KMS-11 (cell line): Measurements from ENCODE around the gene UGGT1.

Experiments
- H2AFZ ChIP-seq: fragments of 200-600 bp; sonication (generic); 2 replicates; pipeline ENCODE4 v1.6.1; 2016; ENCODE audit warnings: antibody characterized with exemption, mixed run types, low read depth
- H3K27ac ChIP-seq: fragments of 200-600 bp; sonication (generic); 2 replicates; pipeline ENCODE4 v1.6.1; 2016; ENCODE audit warnings: mild to moderate bottlenecking, mixed run types
- H3K27me3 ChIP-seq: fragments of 200-600 bp; sonication (generic); 2 replicates; pipeline ENCODE4 v1.6.1; 2017; ENCODE audit warnings: mild to moderate bottlenecking, low read depth, mixed run types, moderate library complexity; ENCODE audit not compliant: insufficient read depth
- H3K36me3 ChIP-seq: fragments of 200-600 bp; sonication (generic); 2 replicates; pipeline ENCODE4 v1.6.1; 2017; ENCODE audit warnings: mild to moderate bottlenecking, mixed run types; ENCODE audit not compliant: insufficient read depth
- H3K4me1 ChIP-seq: fragments of 200-600 bp; sonication (generic); 2 replicates; pipeline ENCODE4 v1.6.1; 2016; ENCODE audit warnings: mild to moderate bottlenecking, low read depth, mixed run types; ENCODE audit not compliant: poor library complexity, severe bottlenecking
- H3K4me2 ChIP-seq: fragments of 200-600 bp; sonication (generic); 2 replicates; pipeline ENCODE4 v1.7.0; 2016; ENCODE audit warnings: mild to moderate bottlenecking, mixed run types
- H3K4me3 ChIP-seq: fragments of 200-600 bp; sonication (generic); IDR thresholded peaks from 2 replicates; pipeline ENCODE4 v1.6.1; 2017; ENCODE audit warnings: low read depth, low read length, mixed read lengths; ENCODE audit not compliant: insufficient read depth
- H3K79me2 ChIP-seq: fragments of 200-600 bp; sonication (generic); 2 replicates; pipeline ENCODE4 v1.6.1; 2016; ENCODE audit warnings: low read depth, mixed run types; ENCODE audit not compliant: insufficient read depth
- H3K9ac ChIP-seq: fragments of 200-600 bp; sonication (generic); 2 replicates; pipeline ENCODE4 v1.6.1; 2016; ENCODE audit warnings: mild to moderate bottlenecking, mixed run types
- H4K20me1 ChIP-seq: fragments of 200-600 bp; sonication (generic); 2 replicates; pipeline ENCODE4 v1.6.1; 2016; ENCODE audit warnings: mild to moderate bottlenecking, mixed run types; ENCODE audit not compliant: insufficient read depth
- TF ChIP-seq, protein P1 (sequence below): fragments of 200-600 bp; sonication (generic); conservative IDR thresholded peaks from 2 replicates; pipeline ENCODE4 v1.6.1; 2017; ENCODE audit warnings: low read depth, mild to moderate bottlenecking, antibody characterized with exemption, low read length, moderate library complexity, mixed read lengths

The UGGT1 gene

DNA sequence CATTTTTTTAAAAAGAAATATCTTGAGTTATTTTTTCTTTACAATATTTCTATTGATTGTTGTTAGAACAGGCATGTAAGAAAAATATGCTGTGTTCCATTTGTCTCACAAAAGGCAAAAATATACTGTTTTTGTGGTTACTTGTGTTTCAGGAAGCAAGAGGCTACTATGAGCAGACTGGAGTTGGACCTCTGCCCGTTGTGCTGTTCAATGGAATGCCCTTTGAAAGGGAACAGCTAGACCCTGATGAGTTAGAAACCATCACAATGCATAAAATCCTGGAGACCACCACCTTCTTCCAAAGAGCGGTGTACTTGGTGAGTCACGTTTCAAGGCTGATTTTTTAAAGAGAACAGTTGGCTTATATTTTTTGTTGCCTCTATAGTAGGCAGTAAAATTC lies 54.7 kb downstream of the UGGT1 start:
- H3K79me2 ChIP-seq = no peaks in the 10 kb centered on the region
- no peaks in the 10 kb centered on the region for H3K36me3 ChIP-seq
- TF ChIP-seq, protein P1, sequence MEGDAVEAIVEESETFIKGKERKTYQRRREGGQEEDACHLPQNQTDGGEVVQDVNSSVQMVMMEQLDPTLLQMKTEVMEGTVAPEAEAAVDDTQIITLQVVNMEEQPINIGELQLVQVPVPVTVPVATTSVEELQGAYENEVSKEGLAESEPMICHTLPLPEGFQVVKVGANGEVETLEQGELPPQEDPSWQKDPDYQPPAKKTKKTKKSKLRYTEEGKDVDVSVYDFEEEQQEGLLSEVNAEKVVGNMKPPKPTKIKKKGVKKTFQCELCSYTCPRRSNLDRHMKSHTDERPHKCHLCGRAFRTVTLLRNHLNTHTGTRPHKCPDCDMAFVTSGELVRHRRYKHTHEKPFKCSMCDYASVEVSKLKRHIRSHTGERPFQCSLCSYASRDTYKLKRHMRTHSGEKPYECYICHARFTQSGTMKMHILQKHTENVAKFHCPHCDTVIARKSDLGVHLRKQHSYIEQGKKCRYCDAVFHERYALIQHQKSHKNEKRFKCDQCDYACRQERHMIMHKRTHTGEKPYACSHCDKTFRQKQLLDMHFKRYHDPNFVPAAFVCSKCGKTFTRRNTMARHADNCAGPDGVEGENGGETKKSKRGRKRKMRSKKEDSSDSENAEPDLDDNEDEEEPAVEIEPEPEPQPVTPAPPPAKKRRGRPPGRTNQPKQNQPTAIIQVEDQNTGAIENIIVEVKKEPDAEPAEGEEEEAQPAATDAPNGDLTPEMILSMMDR = no peak
- H3K4me2 ChIP-seq = no peak overlapping the region
- H3K9ac ChIP-seq = no peak overlapping the region
- no peaks in the 10 kb centered on the region for H3K27me3 ChIP-seq
- no peak overlapping the region for H3K27ac ChIP-seq
- H2AFZ ChIP-seq = no peak overlapping the region
- no peaks in the 10 kb centered on the region for H4K20me1 ChIP-seq
- no peak overlapping the region for H3K4me3 ChIP-seq
- no peaks in the 10 kb centered on the region for H3K4me1 ChIP-seq

DNA sequence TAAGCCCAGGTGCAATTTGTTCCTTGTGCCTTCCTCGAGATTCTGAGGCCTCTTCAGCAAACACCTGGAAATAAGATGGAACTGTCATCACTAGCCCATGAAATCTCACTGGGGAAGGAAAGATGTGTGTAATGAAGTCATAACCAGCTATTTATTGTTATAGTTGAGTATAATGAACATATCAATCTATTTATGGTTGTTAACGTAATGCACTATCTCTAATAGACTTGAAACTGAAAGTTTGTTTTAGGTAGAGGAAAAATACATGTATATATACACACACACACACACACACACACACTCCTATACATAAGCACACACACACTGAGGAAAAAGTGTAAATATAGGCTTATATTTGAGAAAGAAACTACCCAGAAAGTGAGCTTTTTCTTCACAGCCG lies 62.8 kb downstream of the UGGT1 start:
- Histone ChIP-seq H2AFZ (no peak overlapping the region), H3K27ac (no peak overlapping the region), H3K4me1 (no peaks in the 10 kb centered on the region), H3K36me3 (no peaks in the 10 kb centered on the region; the same call in 1 of the 2 replicates), H3K4me3 (no peak overlapping the region), H3K27me3 (no peaks in the 10 kb centered on the region), H4K20me1 (no peaks in the 10 kb centered on the region), H3K9ac (no peak overlapping the region), H3K4me2 (no peak overlapping the region), H3K79me2 (no peaks in the 10 kb centered on the region)
- TF ChIP-seq, protein P1 = no peak

DNA sequence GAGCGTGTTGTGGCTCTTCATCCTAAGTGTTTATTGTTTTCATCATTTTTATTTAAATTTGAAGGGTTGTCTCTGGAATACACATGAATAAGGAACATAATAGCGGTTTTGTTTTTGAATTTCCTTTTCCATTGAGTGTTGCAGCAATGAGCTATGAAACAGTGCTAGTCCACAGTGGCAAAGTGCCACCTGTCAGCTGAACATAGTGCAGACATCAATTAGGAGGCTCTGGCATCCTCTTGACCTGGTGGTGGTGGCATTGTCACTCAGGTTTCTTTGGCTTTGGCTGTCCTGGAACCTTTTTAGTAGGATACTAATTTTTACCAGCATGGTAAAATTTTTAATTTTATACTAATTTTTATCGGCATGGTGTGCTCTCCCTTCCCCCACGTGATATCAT lies 63.2 kb downstream of the UGGT1 start:
- Histone ChIP-seq H2AFZ (no peak overlapping the region), H3K4me1 (no peaks in the 10 kb centered on the region), H3K4me2 (no peak overlapping the region), H3K36me3 (no peaks in the 10 kb centered on the region; the same call in 1 of the 2 replicates), H3K4me3 (no peak overlapping the region), H3K27ac (no peak overlapping the region), H3K27me3 (no peaks in the 10 kb centered on the region), H4K20me1 (no peaks in the 10 kb centered on the region), H3K9ac (no peak overlapping the region), H3K79me2 (no peaks in the 10 kb centered on the region)
- TF ChIP-seq, protein P1 = no peak

DNA sequence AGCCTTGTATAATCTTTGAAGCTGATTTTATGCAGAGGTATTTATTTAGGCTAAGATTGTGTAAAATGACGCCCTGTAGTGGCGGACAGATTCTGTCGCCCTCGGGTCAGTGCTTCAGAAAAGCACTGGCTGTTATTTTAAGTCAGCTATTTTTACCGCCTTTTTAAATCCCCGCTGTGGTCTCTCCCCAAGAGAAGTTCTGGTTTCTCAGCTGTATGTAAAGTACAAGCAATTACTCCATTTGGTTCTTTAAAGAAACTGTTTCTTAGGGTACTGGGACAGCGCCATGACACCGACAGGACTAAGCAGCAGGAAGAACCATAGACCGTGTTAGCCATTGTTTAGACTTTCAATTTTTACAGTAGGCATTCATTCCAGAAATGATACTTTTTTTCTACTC lies 65.0 kb downstream of the UGGT1 start:
- H3K4me1 ChIP-seq = no peaks in the 10 kb centered on the region
- no peak overlapping the region for H2AFZ ChIP-seq
- TF ChIP-seq, protein P1 = no peak
- H3K27me3 ChIP-seq = no peaks in the 10 kb centered on the region
- no peaks in the 10 kb centered on the region for H4K20me1 ChIP-seq
- H3K4me3 ChIP-seq = no peak overlapping the region
- H3K36me3 ChIP-seq = no peaks in the 10 kb centered on the region; the same call in 1 of the 2 replicates
- no peaks in the 10 kb centered on the region for H3K79me2 ChIP-seq
- H3K9ac ChIP-seq = no peak overlapping the region
- H3K4me2 ChIP-seq = no peak overlapping the region
- H3K27ac ChIP-seq = no peak overlapping the region
